ENCODE measurements around the gene TNFRSF19. TPM values are rescaled to one million over a fixed set of nuclear protein-coding genes. Genes with fewer than 3 reads are reported as not detected.

Gene TNFRSF19
- total RNA-seq, 1 experiment from 2014 or later: 63.4 TPM

GRCh38 chr13:23534090-23534489 lies 36.1 kb upstream of the TNFRSF19 start:
- no peaks in the 10 kb centered on the region for H3K36me3 Mint-ChIP-seq (ENCODE audit: insufficient read depth, unreplicated experiment)
- H3K27ac Mint-ChIP-seq (ENCODE audit: unreplicated experiment): no peak overlapping the region
- no peak for TF ChIP-seq CTCF (IDR thresholded peaks at IDR 0.05; ENCODE audit: insufficient read depth in 1 of 2, low read depth in 1 of 2, low read length in 1 of 2, severe bottlenecking in 1 of 2, unreplicated experiment in 1 of 2)
- Histone ChIP-seq H3K4me3 (ENCODE audit: low read depth, low read length) (no peak overlapping the region), H3K9me3 (peaks cover 17% of the 10 kb centered on the region), H3K27me3 (replicated peaks; ENCODE audit: control insufficient read depth, insufficient read depth, low read length) (no peaks in the 10 kb centered on the region), H3K4me1 (peaks cover 13% of the 10 kb centered on the region), H3K36me3 (ENCODE audit: control insufficient read depth, insufficient read depth, low read length) (no peaks in the 10 kb centered on the region)
- POLR2A ChIA-PET: no interaction called here
- H3K9me3 Mint-ChIP-seq (ENCODE audit: unreplicated experiment): peaks cover 7% of the 10 kb centered on the region
- no TSS peak for BruUV-seq (replicated peaks)
- no peak for DNase-seq
- no peaks in the 10 kb centered on the region for H3K27me3 Mint-ChIP-seq (ENCODE audit: insufficient read depth, unreplicated experiment)
- no peak overlapping the region for H3K4me3 Mint-ChIP-seq (ENCODE audit: unreplicated experiment)
- intact Hi-C loops (cut with micrococcal nuclease; ENCODE audit: unreplicated experiment): no loop called here
- CTCF ChIA-PET: no interaction called here
- peaks cover 8% of the 10 kb centered on the region for H3K4me1 Mint-ChIP-seq (ENCODE audit: low read depth, unreplicated experiment)

DNA sequence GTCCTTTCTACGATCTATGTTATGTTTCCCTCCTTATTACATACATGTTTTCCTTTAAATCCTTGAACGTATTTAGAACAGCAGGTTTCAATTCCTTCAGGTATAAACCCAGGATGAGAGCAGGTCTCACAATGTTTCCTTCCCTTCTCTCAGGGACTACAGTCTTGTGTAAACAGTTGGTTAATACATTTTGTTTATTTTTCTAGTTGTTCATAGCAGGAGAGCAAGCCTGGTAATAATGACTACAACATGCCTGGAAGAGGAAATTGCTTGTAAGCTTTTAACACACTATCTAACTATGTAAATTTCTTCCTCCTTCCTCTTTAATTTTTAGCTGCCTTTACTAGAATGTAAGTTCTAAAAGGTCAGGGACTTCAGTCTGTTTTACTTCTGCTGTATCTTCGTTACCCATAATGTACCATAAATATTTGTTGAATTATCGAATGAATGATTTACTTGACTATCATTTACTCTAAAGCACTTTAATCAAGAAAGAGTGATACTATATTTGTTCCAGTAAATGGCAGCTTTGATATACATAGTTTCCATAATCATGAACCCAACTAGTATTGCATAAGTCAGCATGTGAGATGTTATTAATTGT lies 28.9 kb upstream of the TNFRSF19 start:
- H3K9me3 Mint-ChIP-seq (ENCODE audit: unreplicated experiment): peaks cover 14% of the 10 kb centered on the region
- no peaks in the 10 kb centered on the region for H3K36me3 Mint-ChIP-seq (ENCODE audit: insufficient read depth, unreplicated experiment)
- H3K4me1 Mint-ChIP-seq (ENCODE audit: low read depth, unreplicated experiment): peaks cover 11% of the 10 kb centered on the region
- H3K27me3 ChIP-seq (replicated peaks; ENCODE audit: control insufficient read depth, insufficient read depth, low read length): no peaks in the 10 kb centered on the region
- H3K4me3 ChIP-seq (ENCODE audit: low read depth, low read length): no peak overlapping the region
- peaks cover 9% of the 10 kb centered on the region; the same call in 1 of the 2 replicates for H3K4me1 ChIP-seq
- H3K36me3 ChIP-seq (ENCODE audit: control insufficient read depth, insufficient read depth, low read length): no peaks in the 10 kb centered on the region
- CTCF ChIA-PET: no interaction called here
- intact Hi-C loops (cut with micrococcal nuclease; ENCODE audit: unreplicated experiment): no loop called here
- H3K27me3 Mint-ChIP-seq (ENCODE audit: insufficient read depth, unreplicated experiment): no peaks in the 10 kb centered on the region
- H3K4me3 Mint-ChIP-seq (ENCODE audit: unreplicated experiment): no peak overlapping the region
- BruUV-seq (replicated peaks): no TSS peak
- no peak for TF ChIP-seq CTCF (IDR thresholded peaks at IDR 0.05; ENCODE audit: insufficient read depth in 1 of 2, low read depth in 1 of 2, low read length in 1 of 2, severe bottlenecking in 1 of 2, unreplicated experiment in 1 of 2)
- DNase-seq: no peak
- POLR2A ChIA-PET: no interaction called here
- peaks cover 15% of the 10 kb centered on the region for H3K9me3 ChIP-seq
- no peak overlapping the region for H3K27ac Mint-ChIP-seq (ENCODE audit: unreplicated experiment)

DNA sequence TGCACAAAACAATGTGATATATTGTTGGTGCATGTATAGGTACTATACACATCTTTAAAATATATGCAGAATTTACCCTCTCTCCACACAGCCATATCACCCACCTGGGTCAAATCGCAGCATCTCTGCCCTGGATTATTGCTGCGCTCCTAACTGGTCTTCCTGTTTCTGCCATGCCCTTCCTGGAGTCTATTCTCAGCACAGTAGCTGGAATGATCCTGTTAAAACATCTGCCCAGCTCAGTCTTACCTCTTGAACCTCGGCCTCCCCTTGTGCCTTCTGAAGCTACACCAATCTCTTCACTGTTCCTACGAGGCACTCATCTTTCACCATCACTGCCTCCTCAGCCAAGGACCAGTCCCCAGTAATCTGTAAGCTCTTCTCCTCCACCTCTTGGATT lies 25.5 kb upstream of the TNFRSF19 start:
- H3K27ac Mint-ChIP-seq (ENCODE audit: unreplicated experiment): no peak overlapping the region
- Histone ChIP-seq H3K27me3 (replicated peaks; ENCODE audit: control insufficient read depth, insufficient read depth, low read length) (no peaks in the 10 kb centered on the region), H3K36me3 (ENCODE audit: control insufficient read depth, insufficient read depth, low read length) (no peaks in the 10 kb centered on the region), H3K9me3 (peaks cover 9% of the 10 kb centered on the region), H3K4me3 (ENCODE audit: low read depth, low read length) (no peak overlapping the region), H3K4me1 (peaks cover 9% of the 10 kb centered on the region; the same call in 1 of the 2 replicates)
- no peak for TF ChIP-seq CTCF (IDR thresholded peaks at IDR 0.05; ENCODE audit: insufficient read depth in 1 of 2, low read depth in 1 of 2, low read length in 1 of 2, severe bottlenecking in 1 of 2, unreplicated experiment in 1 of 2)
- DNase-seq: no peak
- CTCF ChIA-PET: interaction anchor here (0.6 kb wide), 1 partner anchor 96 kb away, joined by 4 read pairs; no protein-coding TSS in a partner anchor
- BruUV-seq (replicated peaks): no TSS peak
- intact Hi-C loops (cut with micrococcal nuclease; ENCODE audit: unreplicated experiment): no loop called here
- POLR2A ChIA-PET: no interaction called here
- peaks cover 14% of the 10 kb centered on the region for H3K9me3 Mint-ChIP-seq (ENCODE audit: unreplicated experiment)
- no peaks in the 10 kb centered on the region for H3K27me3 Mint-ChIP-seq (ENCODE audit: insufficient read depth, unreplicated experiment)
- no peak overlapping the region for H3K4me3 Mint-ChIP-seq (ENCODE audit: unreplicated experiment)
- no peaks in the 10 kb centered on the region for H3K36me3 Mint-ChIP-seq (ENCODE audit: insufficient read depth, unreplicated experiment)
- H3K4me1 Mint-ChIP-seq (ENCODE audit: low read depth, unreplicated experiment): peaks cover 11% of the 10 kb centered on the region
